Suprapubic skin (tissue), 3 donors: Measurements from ENCODE around the gene NOC4L.
"Not testable (repeated sequence)": the region's sequence is repeated elsewhere in the genome, so short reads cannot be mapped to it uniquely, and the experiment has no call there.

Experiments used
- POLR2A ChIP-seq, 2 donors: fragments of 450-650 bp; IDR thresholded peaks; one replicate each; pipeline ENCODE4 v1.6.1; 2017; ENCODE audit warnings: antibody characterized with exemption in 2 of 2, mild to moderate bottlenecking in 2 of 2, moderate library complexity in 2 of 2
- TF ChIP-seq, protein P1 (sequence below), 2 donors: fragments of 200-600 bp in 1 of 2; fragments of 450-650 bp in 1 of 2; sonication (generic) in 1 of 2; IDR thresholded peaks; one replicate each; pipeline ENCODE4 v1.5.1; 2016 to 2019; ENCODE audit warnings: antibody characterized with exemption in 2 of 2, mild to moderate bottlenecking in 1 of 2, moderate library complexity in 1 of 2

DNA sequence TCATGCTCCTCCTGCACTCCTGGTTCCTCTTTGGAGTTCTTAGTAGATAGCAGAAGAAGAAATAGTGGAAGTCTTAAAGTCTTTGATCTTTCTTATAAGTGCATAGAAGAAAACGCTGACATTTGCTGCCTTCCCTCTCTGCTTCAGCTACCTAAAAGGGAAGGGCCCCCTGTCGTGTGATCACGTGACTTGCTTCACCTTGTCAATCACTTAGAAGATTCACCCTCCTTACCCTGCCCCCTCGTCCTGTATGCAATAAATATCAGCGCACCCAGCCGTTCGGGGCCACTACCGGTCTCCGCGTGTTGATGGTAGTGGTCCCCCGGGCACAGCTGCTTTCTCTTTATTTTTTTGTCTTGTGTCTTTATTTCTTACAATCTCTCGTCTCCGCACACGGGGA is 41.2 kb upstream of the NOC4L start:
- TF ChIP-seq, protein P1, sequence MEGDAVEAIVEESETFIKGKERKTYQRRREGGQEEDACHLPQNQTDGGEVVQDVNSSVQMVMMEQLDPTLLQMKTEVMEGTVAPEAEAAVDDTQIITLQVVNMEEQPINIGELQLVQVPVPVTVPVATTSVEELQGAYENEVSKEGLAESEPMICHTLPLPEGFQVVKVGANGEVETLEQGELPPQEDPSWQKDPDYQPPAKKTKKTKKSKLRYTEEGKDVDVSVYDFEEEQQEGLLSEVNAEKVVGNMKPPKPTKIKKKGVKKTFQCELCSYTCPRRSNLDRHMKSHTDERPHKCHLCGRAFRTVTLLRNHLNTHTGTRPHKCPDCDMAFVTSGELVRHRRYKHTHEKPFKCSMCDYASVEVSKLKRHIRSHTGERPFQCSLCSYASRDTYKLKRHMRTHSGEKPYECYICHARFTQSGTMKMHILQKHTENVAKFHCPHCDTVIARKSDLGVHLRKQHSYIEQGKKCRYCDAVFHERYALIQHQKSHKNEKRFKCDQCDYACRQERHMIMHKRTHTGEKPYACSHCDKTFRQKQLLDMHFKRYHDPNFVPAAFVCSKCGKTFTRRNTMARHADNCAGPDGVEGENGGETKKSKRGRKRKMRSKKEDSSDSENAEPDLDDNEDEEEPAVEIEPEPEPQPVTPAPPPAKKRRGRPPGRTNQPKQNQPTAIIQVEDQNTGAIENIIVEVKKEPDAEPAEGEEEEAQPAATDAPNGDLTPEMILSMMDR (IDR thresholded peaks at IDR 0.05): not testable (repeated sequence)
- not testable (repeated sequence) for TF ChIP-seq POLR2A (IDR thresholded peaks at IDR 0.05)
